Epithelial cell of prostate (primary cell): ENCODE data around the gene MEGF8.
"Not testable (repeated sequence)": the region's sequence is repeated elsewhere in the genome, so short reads cannot be mapped to it uniquely, and the experiment has no call there.

Source experiments
- DNase-seq: peaks from one replicate; pipeline ENCODE4 v3.0.0-alpha.2; 2011; ENCODE audit warnings: low read depth, low spot score
- H3K27ac ChIP-seq: fragments of 450-650 bp; 2 replicates; pipeline ENCODE4 v1.5.1; 2017; ENCODE audit warnings: mild to moderate bottlenecking

MEGF8 gene

DNA sequence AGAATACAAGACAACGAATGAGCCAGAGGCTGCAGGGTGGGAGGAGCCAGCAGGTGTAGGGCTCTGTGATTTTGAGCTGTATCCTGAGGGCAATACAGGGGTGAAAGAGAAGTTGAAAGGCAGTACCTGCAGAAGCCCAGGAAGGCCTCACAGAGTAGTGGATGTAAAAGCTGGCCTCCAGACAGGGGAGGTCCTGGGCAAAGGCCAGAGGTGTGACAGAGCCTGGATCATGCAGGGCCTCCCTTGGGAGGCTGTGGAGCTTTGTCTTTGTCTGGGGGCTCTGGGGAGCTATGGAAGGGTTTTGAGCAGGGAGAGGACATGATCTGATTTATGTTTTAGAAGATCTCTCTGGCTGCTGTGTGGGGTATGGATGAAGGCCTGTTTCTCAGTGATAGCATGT lies 2.7 kb downstream of the MEGF8 start:
- DNase-seq, result no peak
- H3K27ac ChIP-seq, result no peak overlapping the region

DNA sequence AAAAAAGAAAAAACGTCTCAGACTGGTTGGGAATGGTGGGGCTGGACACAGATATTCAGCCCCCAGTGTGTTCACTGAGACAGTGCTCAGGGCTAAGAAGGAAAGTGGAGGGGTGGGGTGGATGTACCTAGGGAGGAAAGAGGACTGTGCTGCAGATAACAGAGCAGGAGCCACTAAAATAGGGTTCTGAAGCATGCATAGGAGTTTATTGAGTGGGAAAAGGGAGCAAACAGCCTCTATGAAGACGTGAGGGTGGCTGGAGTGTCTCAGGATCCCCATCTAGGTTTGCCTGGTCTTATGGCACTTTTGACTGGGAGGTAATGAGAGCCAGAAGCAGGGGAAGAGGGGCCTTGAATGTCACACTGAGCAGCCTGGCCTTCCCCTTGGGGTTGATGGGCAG lies 3.4 kb downstream of the MEGF8 start:
- no peak for DNase-seq
- no peak overlapping the region for H3K27ac ChIP-seq

DNA sequence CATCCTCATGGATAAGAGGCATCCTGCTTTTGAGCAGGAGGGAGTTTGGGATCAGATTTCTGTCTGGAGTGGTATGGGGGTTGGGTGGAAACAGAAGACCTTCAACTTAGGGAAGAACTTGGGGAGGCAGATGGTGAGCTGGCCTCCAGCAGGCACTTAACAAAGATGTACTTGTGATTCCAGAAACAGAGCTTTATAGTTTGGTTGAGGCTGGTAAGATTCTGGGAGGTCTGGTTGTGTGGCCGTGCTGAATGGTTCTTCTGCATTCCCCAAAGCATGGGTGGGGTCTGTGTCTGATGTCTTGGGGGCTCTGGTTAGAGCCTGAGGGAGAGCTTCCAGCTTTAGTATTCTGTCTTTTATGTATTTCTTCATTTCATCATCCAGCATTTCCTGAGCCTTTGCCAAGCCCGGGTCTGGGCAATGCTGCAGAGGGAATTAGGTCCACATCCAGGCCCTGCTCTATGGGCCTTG lies 4.8 kb downstream of the MEGF8 start:
- no peak for DNase-seq
- no peak overlapping the region for H3K27ac ChIP-seq

DNA sequence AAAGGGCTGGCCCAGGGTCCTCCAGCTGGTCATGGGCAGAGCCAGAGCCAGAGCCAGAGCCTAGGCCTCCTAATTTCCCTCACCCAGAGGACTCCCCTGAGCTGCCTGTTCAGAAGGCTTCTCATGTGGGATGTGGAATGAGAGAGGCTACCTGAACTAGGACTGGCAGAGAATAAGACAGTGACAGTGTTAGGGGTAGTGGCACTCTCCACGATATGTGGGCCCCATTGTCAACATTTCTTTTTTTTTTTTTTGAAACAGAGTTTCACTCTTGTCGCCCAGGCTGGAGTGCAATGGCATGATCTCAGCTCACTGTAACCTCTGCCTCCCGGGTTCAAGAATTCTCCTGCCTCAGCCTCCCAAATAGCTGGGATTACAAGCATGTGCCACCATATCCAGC lies 5.9 kb downstream of the MEGF8 start:
- H3K27ac ChIP-seq, DNase-seq: not testable (repeated sequence)

DNA sequence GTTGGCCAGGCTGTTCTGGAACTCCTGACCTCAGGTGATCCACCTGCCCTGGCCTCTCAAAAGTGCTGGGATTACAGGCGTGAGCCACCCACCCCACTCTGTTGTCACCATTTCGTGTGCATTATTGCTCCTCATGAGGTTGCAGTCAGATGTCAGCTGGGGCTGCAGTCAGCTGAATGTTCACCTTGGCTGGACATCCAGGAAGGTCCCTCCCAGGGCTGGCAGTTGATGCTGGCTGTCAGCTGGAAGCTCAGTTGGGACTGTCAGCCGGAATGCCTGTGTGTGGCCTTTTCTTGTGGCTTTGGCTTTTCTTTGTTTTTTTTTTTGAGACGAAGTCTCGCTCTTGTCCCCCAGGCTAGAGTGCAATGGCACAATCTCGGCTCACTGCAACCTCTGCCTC lies 6.6 kb downstream of the MEGF8 start:
- H3K27ac ChIP-seq, result no peak overlapping the region
- no peak for DNase-seq

DNA sequence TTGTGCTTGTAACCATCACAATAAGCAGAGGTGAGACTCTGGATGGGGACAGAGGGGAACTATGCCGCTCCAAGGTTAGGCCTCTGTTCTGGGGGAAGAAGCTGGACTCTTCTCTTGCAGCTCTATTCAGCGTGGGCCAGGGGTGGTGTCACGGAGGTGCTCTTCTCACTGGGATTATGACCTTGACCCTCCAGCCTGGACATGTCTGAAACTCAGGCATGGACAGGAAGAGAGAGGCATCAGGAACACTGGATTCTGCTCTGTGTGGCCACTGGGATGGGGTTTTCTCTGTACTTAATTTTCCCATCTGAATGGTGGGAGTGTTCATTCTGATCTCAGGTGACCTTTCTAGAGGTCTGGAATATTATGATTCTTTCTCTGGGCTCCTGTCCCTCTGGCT lies 7.6 kb downstream of the MEGF8 start:
- DNase-seq, result no peak
- H3K27ac ChIP-seq, result no peak overlapping the region

DNA sequence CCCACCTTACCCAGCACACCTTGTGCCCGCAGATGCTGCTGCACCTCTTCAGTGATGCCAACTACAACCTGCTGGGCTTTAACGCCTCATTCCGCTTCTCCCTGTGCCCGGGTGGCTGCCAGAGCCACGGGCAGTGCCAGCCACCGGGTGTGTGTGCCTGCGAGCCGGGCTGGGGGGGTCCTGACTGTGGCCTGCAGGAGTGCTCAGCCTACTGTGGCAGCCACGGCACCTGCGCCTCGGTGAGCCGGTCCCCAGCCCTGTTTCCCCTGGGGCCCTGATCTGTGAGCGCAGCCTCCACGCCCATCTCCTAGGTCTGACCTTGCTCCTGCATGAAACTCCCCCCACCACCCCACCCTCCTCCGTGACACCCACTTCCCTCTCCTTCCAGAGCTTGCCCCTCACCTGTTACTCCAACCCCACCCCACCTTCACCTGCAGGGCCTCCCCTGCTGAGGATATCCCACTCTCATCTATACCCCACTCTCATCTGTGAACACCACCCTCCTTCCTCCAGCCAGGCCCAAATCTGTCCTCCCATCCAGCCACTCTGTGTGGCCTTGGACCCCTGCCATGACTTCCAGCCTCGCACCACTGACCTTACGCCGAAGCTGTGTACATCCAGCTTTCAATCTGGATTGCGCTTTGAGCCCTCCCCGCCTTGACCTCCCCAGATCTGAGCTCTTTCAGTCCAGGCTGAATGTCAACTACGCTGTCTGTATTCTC lies 8.7 kb downstream of the MEGF8 start:
- DNase-seq, result no peak
- H3K27ac ChIP-seq, result no peak overlapping the region

DNA sequence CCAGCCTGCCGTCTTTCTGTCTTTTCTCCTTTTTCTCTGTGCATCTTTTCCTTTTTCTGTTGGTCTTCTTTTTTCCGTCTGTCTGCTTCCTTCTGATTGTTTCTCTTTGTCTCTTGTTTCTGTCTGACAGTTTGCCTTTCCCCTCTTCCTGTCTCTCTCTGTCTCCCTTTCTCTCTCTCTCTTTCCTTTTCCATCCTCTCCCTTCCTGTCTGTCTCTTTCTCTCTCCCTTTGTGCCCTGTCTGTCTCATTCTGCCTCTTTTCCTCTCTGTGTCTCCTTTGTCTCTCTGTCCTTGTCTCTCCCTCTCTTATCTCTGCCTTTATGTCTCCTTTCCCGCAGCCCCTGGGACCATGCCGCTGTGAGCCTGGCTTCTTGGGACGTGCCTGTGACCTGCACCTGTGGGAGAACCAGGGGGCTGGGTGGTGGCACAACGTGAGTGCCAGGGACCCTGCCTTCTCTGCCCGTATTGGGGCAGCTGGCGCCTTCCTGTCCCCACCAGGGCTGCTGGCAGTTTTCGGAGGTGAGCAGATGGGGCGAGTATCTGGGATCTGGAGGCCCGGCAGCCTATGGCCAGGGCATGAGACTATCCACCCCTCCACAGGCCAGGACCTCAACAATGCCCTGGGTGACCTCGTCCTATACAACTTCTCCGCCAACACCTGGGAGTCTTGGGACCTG lies 9.4 kb downstream of the MEGF8 start:
- H3K27ac ChIP-seq, result no peak overlapping the region
- no peak for DNase-seq

DNA sequence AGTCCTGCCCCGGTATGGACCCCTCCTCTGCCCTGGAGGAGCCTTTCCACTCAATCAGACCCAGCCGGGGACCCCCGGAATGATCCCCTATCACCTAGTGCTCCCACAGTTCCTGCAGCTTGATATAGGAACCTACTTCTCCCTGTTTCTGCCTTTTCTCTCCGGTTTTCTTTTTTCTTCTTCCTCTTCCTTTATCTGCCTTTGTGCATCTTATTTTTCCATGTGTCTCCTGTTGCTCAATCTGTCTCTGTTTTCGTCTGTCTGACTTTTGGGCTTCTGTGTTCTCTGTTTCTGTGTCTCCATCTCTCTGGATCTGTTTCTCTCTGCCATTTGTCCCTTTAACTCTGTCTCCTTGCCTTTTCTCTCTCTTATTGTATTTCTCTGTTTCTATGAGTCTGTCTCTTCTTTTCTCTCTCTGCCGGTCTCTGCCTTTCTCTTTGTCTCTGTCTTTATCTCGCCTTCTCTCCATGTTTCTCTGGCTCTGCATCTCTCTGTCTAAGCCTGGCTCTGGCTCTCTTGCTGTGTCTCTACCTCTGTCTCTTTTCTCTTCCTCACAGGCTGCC lies 10.0 kb downstream of the MEGF8 start:
- no peak for DNase-seq
- no peak overlapping the region for H3K27ac ChIP-seq

DNA sequence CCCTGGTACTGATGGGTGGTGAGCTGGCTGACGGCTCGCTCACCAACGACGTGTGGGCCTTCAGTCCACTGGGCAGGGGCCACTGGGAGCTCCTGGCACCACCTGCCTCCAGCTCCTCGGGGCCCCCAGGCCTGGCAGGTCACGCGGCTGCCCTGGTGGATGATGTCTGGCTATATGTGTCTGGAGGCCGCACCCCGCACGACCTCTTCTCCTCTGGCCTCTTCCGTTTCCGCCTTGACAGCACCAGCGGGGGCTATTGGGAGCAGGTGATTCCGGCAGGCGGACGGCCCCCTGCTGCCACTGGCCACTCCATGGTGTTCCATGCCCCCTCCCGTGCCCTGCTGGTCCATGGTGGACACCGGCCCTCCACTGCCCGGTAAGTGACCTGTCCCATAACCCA lies 10.5 kb downstream of the MEGF8 start:
- no peak overlapping the region for H3K27ac ChIP-seq
- no peak for DNase-seq

DNA sequence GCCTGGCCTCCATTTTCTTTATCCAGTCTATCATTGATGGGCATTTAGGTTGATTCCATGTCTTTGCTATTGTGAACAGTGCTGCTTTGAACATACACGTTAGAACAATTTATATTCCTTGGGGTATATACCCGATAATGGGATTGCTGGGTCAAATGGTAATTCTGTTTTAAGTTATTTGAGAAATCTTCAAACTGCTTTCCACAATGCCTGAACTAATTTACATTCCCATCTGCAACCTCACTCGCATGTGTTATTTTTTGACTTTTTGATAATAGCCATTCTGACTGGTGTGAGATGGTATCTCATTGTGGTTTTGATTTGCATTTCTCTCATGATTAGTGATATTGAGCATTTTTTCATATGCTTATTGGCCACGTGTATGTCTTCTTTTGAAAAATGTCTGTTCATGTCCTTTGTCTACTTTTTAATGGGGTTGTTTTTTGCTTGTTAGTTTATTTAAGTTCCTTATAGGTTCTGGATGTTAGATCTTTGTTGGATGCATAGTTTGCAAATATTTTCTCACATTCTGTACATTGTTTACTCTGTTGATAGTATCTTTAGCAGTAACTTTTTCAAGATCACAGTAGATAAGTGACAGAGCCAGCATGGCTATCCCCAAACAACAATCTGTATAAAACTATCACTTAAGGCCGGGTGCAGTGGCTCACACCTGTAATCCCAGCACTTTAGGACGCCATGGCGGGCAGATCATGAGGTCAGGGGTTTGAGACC lies 13.9 kb downstream of the MEGF8 start:
- not testable (repeated sequence) for DNase-seq

DNA sequence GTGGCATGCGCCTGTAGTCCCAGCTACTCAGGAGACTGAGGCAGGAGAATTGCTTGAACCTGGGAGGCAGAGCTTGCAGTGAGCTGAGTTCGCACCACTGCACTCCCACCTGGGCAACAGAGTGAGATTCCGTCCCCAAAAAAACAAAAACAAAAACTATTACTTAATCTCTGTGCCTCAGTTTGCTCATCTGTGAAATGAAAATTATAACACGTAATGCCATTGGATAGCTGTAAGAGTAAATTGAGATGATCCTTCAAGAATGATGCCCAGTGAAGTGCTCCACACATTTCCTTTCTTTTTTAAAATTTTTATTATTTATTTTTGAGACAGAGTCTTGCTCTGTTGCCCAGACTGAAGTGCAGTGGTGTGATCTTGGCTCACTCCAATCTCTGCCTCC lies 14.5 kb downstream of the MEGF8 start:
- not testable (repeated sequence) for H3K27ac ChIP-seq, DNase-seq

More for the DNA sequence above, 13.9 kb downstream of the MEGF8 start:
- not testable (repeated sequence) for H3K27ac ChIP-seq

DNA sequence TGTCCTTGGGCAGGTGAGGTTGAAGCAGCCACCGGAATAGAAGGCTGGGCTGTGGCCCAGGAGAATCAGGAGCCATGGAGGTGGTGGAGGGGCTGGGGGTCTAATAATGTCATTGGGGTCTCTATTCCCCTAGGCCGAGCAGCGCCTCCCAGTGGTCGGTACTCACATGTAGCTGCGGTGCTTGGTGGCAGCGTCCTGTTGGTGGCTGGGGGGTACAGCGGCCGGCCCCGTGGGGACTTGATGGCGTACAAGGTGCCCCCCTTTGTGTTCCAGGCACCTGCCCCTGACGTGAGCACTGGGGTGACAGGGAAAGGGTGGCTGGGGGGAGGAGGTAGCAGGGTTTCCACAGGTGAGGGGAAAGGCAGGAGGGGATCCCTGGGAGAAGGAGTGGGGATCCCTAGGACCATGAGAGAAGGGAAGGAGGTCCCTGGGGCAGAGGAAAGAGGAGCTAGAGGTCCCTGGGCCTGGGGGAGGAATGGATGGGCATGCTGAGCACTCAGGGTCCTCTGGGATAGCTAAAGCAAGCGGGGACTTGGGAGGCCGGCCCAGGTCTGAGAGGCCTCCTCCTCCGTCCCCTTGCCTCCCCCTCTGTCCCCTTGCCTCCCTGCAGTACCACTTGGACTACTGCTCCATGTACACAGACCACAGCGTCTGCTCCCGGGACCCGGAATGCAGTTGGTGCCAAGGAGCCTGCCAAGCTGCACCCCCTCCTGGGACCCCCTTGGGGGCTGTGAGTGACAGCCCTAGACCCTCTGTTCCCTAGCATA lies 18.1 kb downstream of the MEGF8 start:
- H3K27ac ChIP-seq, result no peak overlapping the region
- no peak for DNase-seq

DNA sequence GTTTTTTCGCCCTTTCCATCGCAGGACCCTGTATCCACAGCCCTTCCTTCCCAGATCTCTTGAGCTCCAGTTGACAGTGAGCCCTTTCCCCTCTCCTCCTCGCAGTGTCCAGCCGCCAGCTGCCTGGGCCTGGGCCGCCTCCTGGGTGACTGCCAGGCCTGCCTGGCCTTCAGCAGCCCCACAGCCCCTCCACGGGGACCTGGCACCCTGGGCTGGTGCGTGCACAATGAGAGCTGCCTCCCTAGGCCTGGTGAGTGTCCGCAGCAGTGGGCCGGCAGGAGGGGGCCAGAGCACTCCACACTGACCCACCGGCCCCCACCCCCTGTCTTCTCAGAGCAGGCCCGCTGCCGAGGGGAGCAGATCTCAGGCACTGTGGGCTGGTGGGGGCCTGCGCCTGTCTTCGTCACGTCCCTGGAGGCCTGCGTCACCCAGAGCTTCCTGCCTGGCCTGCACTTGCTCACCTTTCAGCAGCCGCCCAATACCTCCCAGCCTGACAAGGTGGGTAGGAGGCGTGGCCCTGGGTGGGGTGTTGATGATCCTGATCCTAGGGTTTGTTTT lies 19.0 kb downstream of the MEGF8 start:
- H3K27ac ChIP-seq, result no peak overlapping the region
- DNase-seq, result no peak

DNA sequence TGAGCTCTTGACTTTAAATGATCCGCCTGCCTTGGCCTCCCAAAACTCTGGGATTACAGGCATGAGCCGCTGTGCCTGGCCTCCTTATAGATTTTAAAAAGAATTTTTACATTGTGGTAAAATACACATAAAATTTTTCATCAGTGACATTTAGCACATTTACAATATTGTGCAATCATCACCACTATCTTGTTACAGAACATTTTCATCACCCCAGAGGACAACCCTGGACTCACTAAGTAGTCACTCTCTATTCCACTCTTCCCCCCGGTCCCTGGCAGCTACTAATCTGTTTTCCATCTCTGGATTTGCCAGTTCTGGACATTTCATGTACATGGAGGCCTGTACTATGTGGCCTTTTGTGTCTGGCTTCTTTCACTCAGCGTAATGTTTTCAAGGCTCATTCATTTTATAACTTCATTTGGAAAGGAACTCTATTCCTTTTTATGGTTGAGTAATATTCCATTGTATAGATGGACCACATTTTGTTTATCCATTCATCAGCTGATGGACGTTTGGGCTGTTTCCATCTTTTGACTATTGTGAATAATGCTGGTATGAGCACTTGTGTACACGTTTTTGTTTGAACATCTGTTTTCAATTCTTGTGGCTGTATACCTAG lies 19.9 kb downstream of the MEGF8 start:
- no peak for DNase-seq
- H3K27ac ChIP-seq, result no peak overlapping the region

DNA sequence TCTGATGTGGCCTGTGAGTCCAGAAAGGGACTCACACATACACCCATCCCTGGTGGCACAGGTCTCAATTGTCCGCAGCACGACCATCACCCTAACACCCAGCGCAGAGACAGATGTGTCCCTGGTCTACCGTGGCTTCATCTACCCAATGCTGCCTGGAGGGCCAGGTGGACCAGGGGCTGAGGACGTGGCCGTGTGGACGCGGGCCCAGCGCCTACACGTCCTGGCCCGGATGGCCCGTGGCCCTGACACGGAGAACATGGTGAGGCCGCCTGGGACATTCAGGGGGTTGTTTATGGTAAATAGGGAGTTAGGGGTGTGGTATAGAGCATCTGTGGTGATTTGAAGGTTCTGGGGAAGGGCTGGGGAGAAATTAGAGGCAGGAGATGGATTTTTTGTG lies 22.8 kb downstream of the MEGF8 start:
- no peak overlapping the region for H3K27ac ChIP-seq
- no peak for DNase-seq

DNA sequence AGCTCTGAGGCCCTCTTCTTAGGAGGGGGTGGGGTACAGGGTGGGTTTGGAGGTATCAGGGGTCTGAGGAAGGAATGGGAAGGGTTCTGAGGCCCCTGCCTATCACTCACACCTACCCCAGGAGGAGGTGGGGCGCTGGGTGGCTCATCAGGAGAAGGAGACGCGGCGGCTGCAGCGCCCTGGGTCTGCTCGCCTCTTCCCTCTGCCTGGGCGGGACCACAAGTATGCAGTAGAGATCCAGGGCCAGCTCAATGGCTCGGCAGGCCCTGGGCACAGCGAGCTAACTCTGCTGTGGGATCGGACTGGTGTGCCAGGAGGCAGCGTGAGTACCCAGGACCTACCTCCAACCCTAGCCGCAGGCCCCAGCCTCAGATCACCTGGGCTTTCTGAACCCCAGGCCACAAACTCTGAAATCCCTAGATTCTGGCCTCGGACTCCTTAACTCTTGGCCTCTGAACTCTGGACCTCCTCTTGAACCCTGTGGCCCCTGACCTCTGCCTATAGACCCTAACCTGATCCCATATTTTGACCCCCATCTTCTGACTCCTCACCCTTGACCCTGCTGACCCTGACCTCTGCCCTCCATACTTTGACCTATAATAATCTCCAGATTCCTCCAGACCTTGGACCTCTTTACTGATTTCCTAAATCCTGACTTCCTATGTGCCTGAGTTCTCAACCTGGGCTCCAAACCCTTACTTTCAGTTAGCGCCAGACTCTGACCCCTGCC lies 24.1 kb downstream of the MEGF8 start:
- no peak for DNase-seq

DNA sequence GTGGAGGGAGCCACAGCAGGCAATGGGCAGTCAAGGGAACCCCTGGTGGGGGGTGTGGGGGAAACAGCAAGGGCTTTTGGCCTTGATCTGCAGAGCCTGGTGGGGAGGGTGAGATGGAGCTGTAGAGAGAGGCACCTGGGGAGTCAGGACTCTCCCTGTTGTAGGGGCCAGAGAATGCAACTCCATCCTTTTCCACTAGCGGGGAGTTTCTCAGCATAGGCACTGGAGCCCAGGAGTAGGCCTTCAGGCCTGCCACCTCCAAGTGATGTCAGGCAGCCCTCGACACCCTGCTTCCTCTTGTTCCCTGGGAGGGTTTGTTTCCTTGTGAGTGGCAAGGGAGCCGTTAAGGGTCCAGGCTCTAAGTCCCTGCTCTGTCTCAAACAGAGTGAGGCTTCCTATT lies 25.0 kb downstream of the MEGF8 start:
- no peak overlapping the region for H3K27ac ChIP-seq
- no peak for DNase-seq

More for the DNA sequence above, 24.1 kb downstream of the MEGF8 start:
- H3K27ac ChIP-seq, result no peak overlapping the region
